DMS153 treated with DMSO at 0.1 percent for 48 hours (cell line): ENCODE results near the gene SETX.

ENCODE experiments used
- DNase-seq: peaks from one replicate; lab custom pipeline; 2025; ENCODE audit not compliant: unreplicated experiment; lab: John Stamatoyannopoulos, UW

Gene SETX

DNA sequence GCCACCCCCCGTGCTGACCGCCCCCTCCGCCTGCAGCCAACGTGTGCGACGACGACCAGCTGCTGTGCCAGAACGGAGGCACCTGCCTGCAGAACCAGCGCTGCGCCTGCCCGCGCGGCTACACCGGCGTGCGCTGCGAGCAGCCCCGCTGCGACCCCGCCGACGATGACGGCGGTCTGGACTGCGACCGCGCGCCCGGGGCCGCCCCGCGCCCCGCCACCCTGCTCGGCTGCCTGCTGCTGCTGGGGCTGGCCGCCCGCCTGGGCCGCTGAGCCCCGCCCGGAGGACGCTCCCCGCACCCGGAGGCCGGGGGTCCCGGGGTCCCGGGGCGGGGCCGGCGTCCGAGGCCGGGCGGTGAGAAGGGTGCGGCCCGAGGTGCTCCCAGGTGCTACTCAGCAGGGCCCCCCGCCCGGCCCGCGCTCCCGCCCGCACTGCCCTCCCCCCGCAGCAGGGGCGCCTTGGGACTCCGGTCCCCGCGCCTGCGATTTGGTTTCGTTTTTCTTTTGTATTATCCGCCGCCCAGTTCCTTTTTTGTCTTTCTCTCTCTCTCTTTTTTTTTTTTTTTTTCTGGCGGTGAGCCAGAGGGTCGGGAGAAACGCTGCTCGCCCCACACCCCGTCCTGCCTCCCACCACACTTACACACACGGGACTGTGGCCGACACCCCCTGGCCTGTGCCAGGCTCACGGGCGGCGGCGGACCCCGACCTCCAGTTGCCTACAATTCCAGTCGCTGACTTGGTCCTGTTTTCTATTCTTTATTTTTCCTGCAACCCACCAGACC is 112.8 kb downstream of the SETX start:
- no peak for DNase-seq

DNA sequence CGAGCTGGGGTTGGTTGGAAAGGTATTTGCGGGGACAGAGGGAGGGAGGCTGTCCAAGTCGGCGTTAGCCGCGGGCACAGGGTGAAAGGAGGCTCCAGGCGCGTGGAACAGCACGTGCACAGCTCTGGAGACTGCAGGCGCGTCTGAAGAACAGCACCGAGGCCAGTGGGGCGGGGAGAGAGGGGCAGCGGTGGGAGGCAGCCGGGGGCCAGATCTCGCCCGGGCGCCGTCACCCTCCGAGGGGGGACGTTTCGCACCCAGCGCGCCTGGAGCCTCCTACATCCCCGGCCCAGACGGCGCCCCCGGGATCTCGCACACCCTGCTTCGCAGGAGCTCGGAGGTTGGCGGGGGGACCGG is 113.3 kb downstream of the SETX start:
- no peak for DNase-seq

GRCh38 chr9:132240841-132241482 is 113.8 kb downstream of the SETX start:
- DNase-seq: peak; percentile 82

- DNase-seq: no peak
These were observed 114.6 kb downstream of the SETX start for GRCh38 chr9:132239999-132240840.

DNA sequence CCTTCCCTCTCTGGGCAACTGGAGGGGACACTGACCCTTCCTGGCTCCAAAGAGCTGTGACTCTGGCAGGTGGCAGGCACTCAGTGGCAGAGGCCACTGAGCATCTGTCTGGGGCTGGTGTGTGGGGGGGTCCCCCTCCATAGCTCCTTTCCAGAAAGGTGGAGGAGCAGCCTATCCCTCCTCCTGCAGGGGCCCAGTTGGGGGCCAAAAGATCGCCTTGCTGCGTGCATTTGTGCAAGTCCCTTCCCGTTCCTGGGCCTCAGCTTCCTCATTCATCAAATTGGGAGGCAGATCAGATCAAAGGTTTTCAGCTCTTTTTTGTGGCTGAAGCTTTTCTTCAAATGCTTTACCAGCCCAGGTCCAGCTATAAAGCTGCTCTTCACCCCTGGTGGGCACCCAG is 115.3 kb downstream of the SETX start:
- no peak for DNase-seq

DNA sequence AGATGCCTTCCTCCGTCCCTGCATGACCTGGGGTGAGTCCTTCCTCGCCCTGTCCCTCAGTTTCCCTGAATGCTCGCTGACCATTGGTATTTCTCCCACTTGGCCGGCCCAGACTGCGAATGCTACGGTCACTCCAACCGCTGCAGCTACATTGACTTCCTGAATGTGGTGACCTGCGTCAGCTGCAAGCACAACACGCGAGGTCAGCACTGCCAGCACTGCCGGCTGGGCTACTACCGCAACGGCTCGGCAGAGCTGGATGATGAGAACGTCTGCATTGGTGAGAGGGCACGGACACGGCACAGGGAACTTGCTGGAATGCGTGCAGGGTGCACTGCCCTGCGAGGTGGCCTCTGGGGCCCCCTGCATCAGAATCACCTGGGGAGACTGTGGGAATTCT is 115.8 kb downstream of the SETX start:
- no peak for DNase-seq

- no peak for DNase-seq
These were observed 116.5 kb downstream of the SETX start for GRCh38 chr9:132238026-132238972.

GRCh38 chr9:132237481-132237880 is 117.3 kb downstream of the SETX start:
- no peak for DNase-seq

DNA sequence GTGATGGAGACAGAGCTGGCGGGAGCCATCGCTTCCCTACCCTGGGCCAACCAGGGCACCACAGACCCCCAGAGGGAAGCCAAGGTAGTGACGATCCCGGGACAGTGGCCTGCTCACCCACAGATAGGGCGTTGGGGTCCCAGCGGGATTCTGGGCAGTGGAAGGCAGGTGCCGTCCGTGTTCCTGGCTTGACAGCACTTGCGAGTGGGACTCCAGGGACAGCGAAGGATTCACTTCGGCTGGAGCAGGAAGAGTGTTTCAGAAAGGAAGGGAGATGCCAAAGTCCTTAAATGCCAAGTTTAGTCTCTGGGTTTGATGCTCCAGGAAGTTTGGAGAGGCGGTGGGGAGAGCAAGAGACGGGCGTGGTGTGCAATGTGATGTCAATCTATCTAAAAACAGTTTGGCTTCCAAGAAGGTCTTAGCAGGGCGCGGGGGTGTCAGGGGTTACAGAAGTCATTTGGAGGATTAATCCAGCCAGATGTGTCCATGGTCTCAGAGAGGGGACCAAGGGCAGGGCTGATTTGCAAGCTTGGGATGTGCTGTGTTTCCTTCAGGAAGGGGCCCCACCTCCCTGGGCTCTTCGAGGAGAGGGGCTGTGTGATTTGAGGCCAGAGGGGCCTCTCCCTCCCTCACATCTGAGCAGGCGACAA is 118.0 kb downstream of the SETX start:
- DNase-seq: no peak

GRCh38 chr9:132235894-132236661 is 118.7 kb downstream of the SETX start:
- DNase-seq: peak; percentile 64

DNA sequence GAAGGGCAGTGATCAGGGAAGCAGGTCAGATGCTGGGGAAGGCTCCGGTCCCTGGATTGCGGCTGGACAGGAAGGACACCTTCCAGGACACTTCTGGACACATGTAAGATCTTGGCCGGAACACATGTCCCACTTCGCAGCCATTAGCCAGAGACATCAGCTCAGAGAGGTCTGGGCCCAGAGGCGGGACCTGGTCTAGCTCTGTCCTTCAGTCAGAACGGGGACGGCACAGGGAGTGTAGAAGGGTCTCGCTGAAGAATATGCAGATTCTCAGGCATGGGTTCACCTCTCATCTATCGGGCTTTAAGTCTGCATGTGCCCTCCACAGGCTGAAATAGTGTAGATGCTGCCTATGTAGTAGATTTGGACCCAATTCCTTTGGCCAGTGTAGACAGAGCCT is 119.7 kb downstream of the SETX start:
- no peak for DNase-seq

GRCh38 chr9:132234535-132234934 is 120.3 kb downstream of the SETX start:
- DNase-seq: no peak

- no peak for DNase-seq
These were observed 121.6 kb downstream of the SETX start for GRCh38 chr9:132233138-132233537.

DNA sequence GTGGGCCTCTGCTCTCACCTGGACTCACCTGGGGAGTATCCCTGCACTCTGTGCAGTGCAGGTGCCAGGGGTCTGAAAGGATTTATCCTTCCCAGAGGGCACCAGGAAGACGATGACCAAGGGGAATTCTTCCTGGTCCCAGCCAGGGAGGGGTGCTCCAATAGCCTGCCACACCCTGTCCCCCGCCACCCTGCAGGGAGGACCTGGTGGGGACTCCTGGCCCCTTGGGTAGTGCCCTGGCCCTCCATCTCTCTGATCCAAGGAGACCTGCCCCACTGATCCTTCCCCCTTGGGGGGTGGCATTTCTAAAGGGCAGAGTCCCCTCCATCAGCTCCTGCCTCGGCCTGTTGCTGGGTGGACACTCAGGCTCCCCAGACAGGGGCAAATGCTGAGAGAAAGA is 122.3 kb downstream of the SETX start:
- DNase-seq: no peak

DNA sequence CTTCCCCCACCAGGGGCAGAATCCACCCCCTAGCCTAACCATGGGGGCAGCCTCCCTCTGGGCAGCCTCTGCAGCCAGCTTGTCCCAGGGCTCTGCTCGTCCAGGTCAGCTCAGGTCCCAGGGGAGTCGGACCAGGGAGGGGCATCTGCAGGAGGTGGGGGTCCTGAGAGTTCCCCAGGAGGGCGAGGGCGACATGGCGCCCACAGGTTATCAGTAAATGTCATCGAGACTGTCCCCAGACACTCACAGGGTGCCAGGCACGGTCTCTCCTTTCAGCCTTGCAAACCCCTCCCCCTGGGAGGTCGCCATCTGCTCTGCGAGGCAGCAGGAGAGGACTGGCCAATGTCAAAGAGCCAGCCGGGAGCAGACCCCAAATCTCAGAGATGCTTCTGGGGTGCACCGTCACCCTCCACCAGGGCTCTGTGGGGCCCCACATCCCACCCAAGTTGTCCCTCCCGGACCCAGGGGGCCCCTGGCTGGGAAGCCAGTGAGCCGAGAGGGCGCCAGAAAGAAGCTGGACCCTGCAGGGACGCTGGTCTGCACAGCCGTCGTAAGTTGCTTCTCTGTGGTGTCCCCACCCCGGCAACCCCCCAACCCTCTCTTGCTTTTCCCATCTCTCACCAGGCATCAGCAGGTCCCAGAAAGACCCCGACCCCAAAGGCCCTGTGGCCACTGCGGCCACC is 123.6 kb downstream of the SETX start:
- no peak for DNase-seq

DNA sequence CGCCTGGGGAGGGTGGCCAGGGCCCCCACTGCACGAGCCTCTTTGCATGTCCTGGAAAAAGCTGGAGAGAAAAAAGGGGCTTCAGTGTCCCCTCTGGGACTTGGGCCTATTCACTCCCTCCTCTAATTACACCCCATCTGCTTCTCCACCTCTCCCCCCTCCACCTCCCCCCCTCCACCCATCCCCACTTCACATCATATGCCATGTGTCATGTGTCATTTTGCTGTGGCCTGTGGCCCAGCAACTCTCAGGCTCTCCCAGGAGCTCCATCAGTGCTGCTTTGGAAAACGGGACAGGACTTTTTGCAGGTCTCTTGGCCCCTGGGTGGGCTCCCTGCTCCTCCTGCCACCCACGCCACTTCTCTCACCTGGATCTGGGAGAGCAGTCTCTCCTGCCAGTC is 124.2 kb downstream of the SETX start:
- DNase-seq: no peak

GRCh38 chr9:132228062-132228461 is 126.7 kb downstream of the SETX start:
- DNase-seq: no peak

GRCh38 chr9:132226571-132227430 is 128.0 kb downstream of the SETX start:
- DNase-seq: no peak
